Heart right ventricle (tissue), 16 donors: Measurements from ENCODE around the gene SOSTDC1. TPM values are rescaled to one million over a fixed set of nuclear protein-coding genes. Genes with fewer than 3 reads are reported as not detected.

Source experiments
- ATAC-seq, 8 donors: fragments of 200-7000 bp; cut with Tn5 transposase; one replicate each; pipeline ENCODE4 v1.9.1; 2020; ENCODE audit warnings: mild to moderate bottlenecking in 8 of 8, moderate library complexity in 8 of 8, moderate number of reproducible peaks in 1 of 8
- DNase-seq, 2 donors: peaks; one replicate each; pipeline ENCODE4 v3.0.0-alpha.2; 2020
- H3K27ac ChIP-seq, 10 donors: fragments of 200-600 bp; sonication (generic) in 2 of 10; one replicate each; pipeline versions ENCODE4 v1.5.0 to v1.8.0; 2020 to 2022; ENCODE audit warnings: mild to moderate bottlenecking in 3 of 10
- H3K27me3 ChIP-seq, 7 donors: fragments of 200-600 bp; one replicate each; pipeline ENCODE4 v1.8.0; 2021 to 2022; ENCODE audit warnings: mild to moderate bottlenecking in 2 of 7
- H3K36me3 ChIP-seq, 9 donors: fragments of 200-600 bp; sonication (generic) in 1 of 9; one replicate each; pipeline versions ENCODE4 v1.5.0 to v1.8.0; 2020 to 2022; ENCODE audit warnings: mild to moderate bottlenecking in 2 of 9
- H3K4me1 ChIP-seq, 9 donors: fragments of 200-600 bp; sonication (generic) in 1 of 9; one replicate each; pipeline versions ENCODE4 v1.5.0 to v1.8.0; 2020 to 2022; ENCODE audit warnings: mild to moderate bottlenecking in 4 of 9
- H3K4me3 ChIP-seq, 10 donors: fragments of 200-600 bp; sonication (generic) in 2 of 10; one replicate each; pipeline versions ENCODE4 v1.5.0 to v1.8.0; 2020 to 2022; ENCODE audit warnings: mild to moderate bottlenecking in 7 of 10, moderate library complexity in 2 of 10
- H3K9me3 ChIP-seq, 11 donors: fragments of 200-600 bp in 10 of 11; sonication (generic) in 2 of 11; one replicate each; pipeline versions ENCODE4 v1.5.0 to v1.8.0; 2013 to 2022; ENCODE audit warnings: mild to moderate bottlenecking in 2 of 11, control low read depth in 1 of 11, moderate library complexity in 1 of 11
- WGBS, 2 donors: extraction: QIAGEN DNeasy Blood & Tissue Kit; methylation state at CpG; one replicate each; pipeline ENCODE4 v1.1.7; 2013; ENCODE audit warnings: inconsistent platforms in 1 of 2; 5-methylcytosine and 5-hydroxymethylcytosine counted together
- intact Hi-C, 10 donors: fragments of 100-400 bp; cut with DNase I; formaldehyde crosslinking; loops; one replicate each; pipeline versions ENCODE4 v1.11.1 to v1.14.2; 2022
- polyA plus RNA-seq, 2 donors: library from polyadenylated mRNA; stranded (reverse); fragments of 200-250 nt; gene quantifications; one replicate each; pipeline ENCODE4 v1.2.3, GENCODE V29; 2013
- total RNA-seq, 10 donors: library from RNA; stranded (reverse); fragmentation: NEBNext Ultra II Directional in 3 of 10; extraction: Animal tissue kit (Norgen Biotek cat#: 25700) in 3 of 10; gene quantifications; one replicate each; pipeline versions ENCODE4 v1.2.1 to v1.2.4, GENCODE V29; 2021 to 2023
- TF ChIP-seq, protein P1 (sequence below), 9 donors: fragments of 200-600 bp; sonication (generic) in 2 of 9; IDR thresholded peaks; one replicate each; pipeline versions ENCODE4 v1.5.0 to v1.8.0; 2021 to 2022; ENCODE audit warnings: antibody characterized with exemption in 9 of 9, mild to moderate bottlenecking in 5 of 9, moderate library complexity in 1 of 9
- donor health status: Arrhythmogenic right ventricular cardiomyopathy.
- donor health status: ischemic (EF 13 %, LVEDD 7.1; RV severe dilation, severe dysfunction).
- donor health status: healthy with polysubstance abuse.
- donor health status: DM: no; HTN: yes; CAD: no.
- donor health status: DM: no; HTN: no; CAD: no.
- donor health status: ischemic (EF 25% LVEDD 6.9; RV normal size, moderate dysfunction).
- donor health status: ischemic (EF 25% LVEDD 5.7; RV mildly dilated, moderate dysfunction).
- donor health status: healthy.
- donor health status: DM: yes; HTN: yes; CAD: no.
- donor health status: Ischemic cardiomyopathy.
- donor health status: ischemic (EF 35%, LVEDD 5.7; RV mildly dilated, moderate dysfunction).
- donor health status: nonischemic (EF 11% LVEDD 7.7; RV severe dilation, severe dysfunction).
- donor health status: DM: yes; HTN: yes; CAD: no.
- donor health status: PGD.
- donor health status: ischemic (EF 29% LVEDD 5.4; RV normal size, mild dysfunction).
- donor health status: nonischemic (EF 23%, LVEDD 6.1; RV moderate dilation, normal function).

The SOSTDC1 gene
- total and polyA plus RNA-seq, 12 donors = 0.15 to 2.1 (median 0.22) TPM; not detected in 5

DNA sequence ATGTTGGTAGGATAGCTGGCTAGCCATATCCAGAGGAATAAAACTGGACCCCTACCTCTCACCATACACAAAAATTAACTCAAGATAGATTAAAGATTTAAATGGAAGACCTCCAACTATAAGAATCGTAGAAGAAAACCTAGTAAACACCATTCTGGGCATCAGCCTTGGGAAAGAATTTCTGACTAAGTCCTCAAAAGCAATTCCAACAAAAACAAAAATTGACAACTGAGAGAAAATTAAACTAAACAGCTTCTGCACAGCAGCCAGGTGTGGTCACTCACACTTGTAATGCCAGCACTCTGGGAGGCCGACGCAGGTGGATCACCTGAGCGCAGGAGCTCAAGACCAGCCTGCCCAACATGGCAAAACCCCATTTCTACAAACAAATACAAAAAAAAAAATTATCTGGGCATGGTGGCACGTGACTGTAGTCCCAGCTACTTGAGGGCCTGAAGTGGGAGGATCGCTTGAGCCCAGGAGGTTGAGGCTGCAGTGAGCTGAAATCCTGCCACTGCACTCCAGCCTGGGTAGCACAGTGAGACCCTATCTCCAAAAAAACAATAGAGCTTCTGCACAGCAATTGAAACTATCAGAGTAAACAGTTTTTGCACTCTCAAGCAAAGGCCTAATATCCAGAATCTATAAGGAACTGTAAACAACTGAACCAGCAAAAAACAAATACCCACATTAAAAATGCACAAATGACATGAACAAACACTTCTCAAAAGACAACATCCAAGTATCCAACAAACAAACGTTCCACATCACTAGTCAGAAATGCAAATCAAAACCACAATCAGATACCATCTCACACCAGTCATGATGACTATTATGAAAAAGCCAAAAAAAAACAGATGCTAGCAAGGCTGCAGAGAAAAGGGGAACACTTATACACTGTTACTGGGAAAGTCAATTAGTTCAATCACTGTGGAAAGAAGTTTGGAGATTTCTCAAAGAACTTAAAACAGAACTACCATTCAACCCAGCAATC lies 49.0 kb downstream of the SOSTDC1 start:
- intact Hi-C loops = loop anchor here in 1 of 10 donors (10.0 kb wide), 1 partner anchor 292 kb away; no protein-coding TSS in a partner anchor
- no peak overlapping the region for H3K27ac ChIP-seq
- DNase-seq = no peak
- H3K36me3 ChIP-seq = no peaks in the 10 kb centered on the region
- ATAC-seq = no peak
- H3K4me1 ChIP-seq = peaks cover 0 to 39% (median 10%) of the 10 kb centered on the region in 9 donors
- 86% methylated on average over 7 of the region's 7 CpGs for WGBS, 2 donors
- H3K27me3 ChIP-seq = no peaks in the 10 kb centered on the region
- TF ChIP-seq, protein P1, sequence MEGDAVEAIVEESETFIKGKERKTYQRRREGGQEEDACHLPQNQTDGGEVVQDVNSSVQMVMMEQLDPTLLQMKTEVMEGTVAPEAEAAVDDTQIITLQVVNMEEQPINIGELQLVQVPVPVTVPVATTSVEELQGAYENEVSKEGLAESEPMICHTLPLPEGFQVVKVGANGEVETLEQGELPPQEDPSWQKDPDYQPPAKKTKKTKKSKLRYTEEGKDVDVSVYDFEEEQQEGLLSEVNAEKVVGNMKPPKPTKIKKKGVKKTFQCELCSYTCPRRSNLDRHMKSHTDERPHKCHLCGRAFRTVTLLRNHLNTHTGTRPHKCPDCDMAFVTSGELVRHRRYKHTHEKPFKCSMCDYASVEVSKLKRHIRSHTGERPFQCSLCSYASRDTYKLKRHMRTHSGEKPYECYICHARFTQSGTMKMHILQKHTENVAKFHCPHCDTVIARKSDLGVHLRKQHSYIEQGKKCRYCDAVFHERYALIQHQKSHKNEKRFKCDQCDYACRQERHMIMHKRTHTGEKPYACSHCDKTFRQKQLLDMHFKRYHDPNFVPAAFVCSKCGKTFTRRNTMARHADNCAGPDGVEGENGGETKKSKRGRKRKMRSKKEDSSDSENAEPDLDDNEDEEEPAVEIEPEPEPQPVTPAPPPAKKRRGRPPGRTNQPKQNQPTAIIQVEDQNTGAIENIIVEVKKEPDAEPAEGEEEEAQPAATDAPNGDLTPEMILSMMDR (IDR thresholded peaks at IDR 0.05) = no peak
- no peak overlapping the region for H3K4me3 ChIP-seq
- H3K9me3 ChIP-seq = no peaks in the 10 kb centered on the region

DNA sequence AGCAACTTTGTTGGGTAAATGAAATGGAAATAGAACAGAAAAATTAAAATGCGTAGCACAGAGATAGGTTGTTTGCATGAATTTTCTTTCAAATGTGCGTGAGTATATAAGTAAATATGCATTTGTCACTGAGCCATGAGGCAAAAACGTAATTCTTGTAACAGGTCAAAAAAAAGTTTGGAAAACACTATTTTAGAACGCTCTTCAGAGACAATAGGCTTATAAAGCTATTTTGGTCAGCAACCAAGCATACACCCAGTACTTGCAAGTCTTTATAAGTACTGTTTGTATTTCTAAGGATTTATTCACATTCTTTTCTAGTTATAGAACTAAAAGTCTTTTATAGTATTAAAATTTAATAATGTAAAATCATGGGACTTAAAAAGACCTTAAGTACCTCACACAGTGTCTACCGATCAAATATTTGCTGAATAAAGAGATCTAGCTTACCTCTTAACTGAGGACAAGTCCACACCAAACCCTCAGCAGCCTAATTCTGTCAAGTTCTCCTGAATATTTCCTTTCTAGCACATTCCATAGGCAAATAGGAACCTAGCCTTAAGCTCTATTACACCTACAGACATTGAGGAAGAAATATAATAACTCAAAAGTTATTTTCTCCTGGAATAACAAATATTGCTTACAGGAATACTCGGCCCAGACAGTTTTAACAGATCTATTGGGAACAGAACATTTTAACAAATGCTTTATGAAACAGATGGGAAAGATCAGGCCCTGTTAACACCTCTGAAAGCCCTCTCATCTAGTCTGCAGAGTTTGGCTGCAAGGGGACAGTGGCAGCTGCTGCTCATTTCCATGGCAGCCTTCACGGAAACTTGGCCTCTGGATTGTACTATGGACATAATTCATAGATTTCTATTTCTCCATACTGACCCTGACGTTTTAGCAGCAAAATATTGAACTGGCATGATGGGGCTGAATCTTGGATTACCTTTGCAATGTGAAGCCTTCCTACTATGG lies 53.0 kb downstream of the SOSTDC1 start:
- no peaks in the 10 kb centered on the region for H3K36me3 ChIP-seq
- TF ChIP-seq, protein P1 (IDR thresholded peaks at IDR 0.05) = no peak
- intact Hi-C loops = loop anchor here in 1 of 10 donors (10.0 kb wide), 1 partner anchor 288 kb away; no protein-coding TSS in a partner anchor
- H3K27me3 ChIP-seq = no peaks in the 10 kb centered on the region
- H3K9me3 ChIP-seq = no peaks in the 10 kb centered on the region
- ATAC-seq = peak in 7 of 8 donors; percentile 71 to 94 (median 83)
- H3K4me3 ChIP-seq = peak overlapping the region in 1 of 10 donors; percentile 9
- peaks cover 0 to 21% (median 0%) of the 10 kb centered on the region in 9 donors for H3K4me1 ChIP-seq
- WGBS, 2 donors = 56 to 66% methylated on average over 8 of the region's 8 CpGs
- DNase-seq = peak in 1 of 2 donors; percentile 36
- H3K27ac ChIP-seq = peak overlapping the region in 6 of 10 donors; percentile 14 to 63 (median 32)

Other genes starting within 250 kb of the SOSTDC1 start
- 1 to 10 TPM; 5.4 to 8.7 (median 6.4) TPM for gene CRPPA, start 44.2 kb downstream of the SOSTDC1 start, total RNA-seq
- 1 to 10 TPM in 1 of 2 donors, under 1 TPM in 1; 0.51 to 1.5 TPM for gene CRPPA, start 44.2 kb downstream of the SOSTDC1 start, polyA plus RNA-seq
- gene LRRC72, start 61.1 kb upstream of the SOSTDC1 start, total RNA-seq = not detected
- not detected for gene LRRC72, start 61.1 kb upstream of the SOSTDC1 start, polyA plus RNA-seq
- gene ANKMY2, start 180.0 kb upstream of the SOSTDC1 start, total RNA-seq = 10 to 100 TPM; 21.1 to 46.7 (median 35.8) TPM
- gene ANKMY2, start 180.0 kb upstream of the SOSTDC1 start, polyA plus RNA-seq = 10 to 100 TPM; 10.7 to 13.3 TPM
- 100 to 1,000 TPM; 231 to 470 (median 351) TPM for gene BZW2, start 180.4 kb upstream of the SOSTDC1 start, total RNA-seq
- 100 to 1,000 TPM; 147 to 177 TPM for gene BZW2, start 180.4 kb upstream of the SOSTDC1 start, polyA plus RNA-seq